NT2/D1 (cell line): Measurements from ENCODE around the gene CENPC.
"Not testable (repeated sequence)": the region's sequence is repeated elsewhere in the genome, so short reads cannot be mapped to it uniquely, and the experiment has no call there.

ENCODE experiments used
- DNase-seq: peaks from one replicate; pipeline ENCODE4 v3.0.0-alpha.2; 2011; ENCODE audit warnings: low read depth, low spot score
- H3K27me3 ChIP-seq: 2 replicates; pipeline ENCODE4 v1.6.0; 2011; ENCODE audit warnings: mild to moderate bottlenecking; ENCODE audit not compliant: insufficient read length, insufficient read depth
- H3K36me3 ChIP-seq: 2 replicates; pipeline ENCODE4 v1.6.1; 2011; ENCODE audit warnings: mild to moderate bottlenecking, low read length, mixed read lengths; ENCODE audit not compliant: insufficient read depth, insufficient read length
- H3K4me1 ChIP-seq: 2 replicates; pipeline ENCODE4 v1.5.1; 2011; ENCODE audit not compliant: insufficient read depth, insufficient read length
- H3K4me3 ChIP-seq: 2 replicates; pipeline ENCODE4 v1.5.1; 2011; ENCODE audit warnings: low read depth; ENCODE audit not compliant: insufficient read length
- H3K9ac ChIP-seq: 2 replicates; pipeline ENCODE4 v1.6.0; 2011; ENCODE audit warnings: low read depth; ENCODE audit not compliant: insufficient read length
- H3K9me3 ChIP-seq: 2 replicates; pipeline ENCODE4 v1.5.1; 2011; ENCODE audit warnings: mild to moderate bottlenecking, low read length; ENCODE audit not compliant: insufficient read depth
- SUZ12 ChIP-seq: IDR thresholded peaks from 2 replicates; pipeline ENCODE4 v1.6.1; 2011; ENCODE audit not compliant: insufficient read length, insufficient read depth; ENCODE audit errors: extremely low read depth
- YY1 ChIP-seq: IDR thresholded peaks from 2 replicates; pipeline ENCODE4 v1.6.1; 2011; ENCODE audit not compliant: insufficient read length, insufficient read depth
- ZNF274 ChIP-seq: IDR thresholded peaks from 2 replicates; pipeline ENCODE4 v1.6.1; 2011; ENCODE audit warnings: mild to moderate bottlenecking, low read depth, low read length

The CENPC gene

DNA sequence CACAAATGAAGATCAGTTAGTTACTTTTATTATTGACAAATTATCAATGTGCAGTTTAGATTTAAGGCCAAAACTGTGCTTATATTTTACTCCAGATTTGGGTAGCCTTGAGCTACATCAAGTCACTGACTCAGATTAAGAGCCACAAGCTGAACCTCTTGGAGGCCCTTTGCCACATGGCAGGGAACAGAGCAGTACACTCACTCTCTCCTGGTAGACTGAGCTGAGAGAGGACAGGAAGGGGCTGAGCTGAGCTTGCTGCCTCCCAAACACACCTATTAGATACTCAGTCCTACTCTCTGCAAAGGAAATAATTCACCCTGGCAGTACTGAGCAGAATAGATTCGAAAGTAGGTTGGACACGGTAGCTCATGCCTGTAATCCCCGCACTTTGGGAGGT is 21.0 kb upstream of the CENPC start:
- H3K4me3 ChIP-seq: no peak overlapping the region
- TF ChIP-seq ZNF274 (no peak), SUZ12 (no peak), YY1 (no peak)
- no peak overlapping the region for H3K9ac ChIP-seq
- no peaks in the 10 kb centered on the region for H3K9me3 ChIP-seq
- H3K27me3 ChIP-seq: no peaks in the 10 kb centered on the region
- no peaks in the 10 kb centered on the region for H3K4me1 ChIP-seq
- DNase-seq: no peak
- no peaks in the 10 kb centered on the region for H3K36me3 ChIP-seq

DNA sequence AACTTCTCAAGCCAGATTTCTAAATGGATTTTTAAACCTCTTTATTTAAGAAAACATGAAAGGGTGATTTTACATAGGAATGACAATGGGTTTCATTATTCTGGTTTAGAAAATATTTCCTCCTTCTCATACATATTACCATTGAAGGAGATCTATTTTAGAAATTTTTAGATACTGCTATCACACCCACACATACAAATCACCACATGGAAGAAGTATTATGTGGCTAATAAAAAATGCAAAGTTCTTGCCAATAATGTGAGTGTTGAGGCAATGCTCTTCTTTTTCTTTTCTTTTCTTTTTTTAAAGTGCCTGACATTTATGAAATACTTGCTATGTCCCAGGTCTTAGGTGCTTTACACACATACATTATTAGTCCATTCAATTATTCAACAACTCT is 20.0 kb upstream of the CENPC start:
- Histone ChIP-seq H3K9me3 (no peaks in the 10 kb centered on the region), H3K4me1 (no peaks in the 10 kb centered on the region), H3K27me3 (no peaks in the 10 kb centered on the region), H3K4me3 (no peak overlapping the region), H3K36me3 (no peaks in the 10 kb centered on the region), H3K9ac (no peak overlapping the region)
- no peak for TF ChIP-seq YY1
- no peak for TF ChIP-seq ZNF274
- TF ChIP-seq SUZ12: no peak
- no peak for DNase-seq

DNA sequence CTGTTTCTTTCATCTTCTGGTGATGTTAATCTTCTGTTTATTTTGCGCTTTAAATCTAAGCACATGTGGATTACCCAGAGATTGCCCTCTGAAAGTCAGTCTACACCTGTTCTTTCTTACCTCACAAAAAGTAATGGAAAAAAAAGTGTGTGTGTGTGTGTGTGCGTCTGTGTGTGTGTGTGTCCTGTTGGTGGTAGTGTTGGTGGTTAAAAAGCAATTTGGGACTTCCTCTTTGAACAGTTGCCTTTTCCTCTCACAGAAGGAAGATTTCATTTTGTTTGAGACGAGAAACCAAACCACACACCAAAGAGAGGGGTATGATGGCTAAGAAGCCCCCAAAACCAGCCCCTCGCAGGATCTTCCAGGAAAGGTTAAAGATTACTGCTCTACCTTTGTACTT is 13.2 kb upstream of the CENPC start, which contains the start of gene STAP1:
Gene STAP1 (plus strand): TSS at position 235 of the 400 bp plus-strand sequence. CDS start 83 bp downstream, at position 318.
- Histone ChIP-seq H3K9ac (no peak within 1 kb of the TSS), H3K27me3 (no peaks in the 10 kb centered on the region), H3K36me3 (no peaks in the 10 kb centered on the region), H3K4me3 (no peak within 1 kb of the TSS), H3K9me3 (no peaks in the 10 kb centered on the region), H3K4me1 (no peaks in the 10 kb centered on the region)
- no peak for DNase-seq
- no peak for TF ChIP-seq SUZ12
- no peak for TF ChIP-seq YY1

DNA sequence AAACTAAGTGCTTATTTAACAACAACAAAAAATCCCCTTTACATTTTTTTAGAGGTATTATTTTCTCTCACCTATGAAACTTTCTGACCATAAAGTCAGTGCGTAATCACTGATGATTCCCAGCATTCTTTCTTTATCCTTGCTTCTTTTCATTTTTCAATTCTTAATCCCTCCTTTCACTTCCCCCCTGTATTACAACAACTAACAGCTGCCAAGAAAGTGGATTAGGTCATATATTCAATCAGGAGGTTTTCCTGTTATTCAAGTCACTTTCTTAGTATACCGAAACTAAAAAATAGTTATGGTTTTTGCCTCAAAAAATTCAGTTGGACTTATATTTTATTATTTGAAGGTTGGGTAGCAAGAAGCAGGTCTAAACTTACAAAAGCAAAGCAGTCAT is 11.1 kb upstream of the CENPC start:
- no peak for TF ChIP-seq YY1
- TF ChIP-seq ZNF274: no peak
- TF ChIP-seq SUZ12: no peak
- DNase-seq: no peak
- Histone ChIP-seq H3K9ac (no peak overlapping the region), H3K27me3 (no peaks in the 10 kb centered on the region), H3K36me3 (no peaks in the 10 kb centered on the region), H3K9me3 (no peaks in the 10 kb centered on the region), H3K4me3 (no peak overlapping the region), H3K4me1 (no peaks in the 10 kb centered on the region)

DNA sequence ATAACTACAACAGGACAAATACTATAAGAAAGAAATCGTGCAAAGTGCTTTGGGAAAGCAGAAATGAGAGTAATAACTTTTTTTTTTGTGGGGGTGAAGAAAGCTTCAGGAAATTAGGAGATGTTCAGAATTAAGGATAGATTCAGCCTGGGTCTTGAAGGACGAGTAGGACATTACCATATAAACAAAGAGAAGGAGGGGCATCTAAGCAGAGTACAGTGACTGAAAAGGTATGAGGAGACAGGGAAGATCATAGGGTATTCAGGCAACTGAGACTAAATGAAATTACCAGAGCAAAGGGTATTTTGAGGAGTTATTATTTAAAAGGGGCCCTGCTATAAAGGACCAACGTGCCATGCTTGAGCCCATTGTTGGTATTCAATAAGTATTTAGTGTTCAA is 10.1 kb upstream of the CENPC start:
- no peak overlapping the region for H3K9ac ChIP-seq
- no peaks in the 10 kb centered on the region for H3K27me3 ChIP-seq
- TF ChIP-seq YY1 (no peak), SUZ12 (no peak), ZNF274 (no peak)
- H3K4me3 ChIP-seq: no peak overlapping the region
- no peaks in the 10 kb centered on the region for H3K4me1 ChIP-seq
- no peaks in the 10 kb centered on the region for H3K36me3 ChIP-seq
- no peak for DNase-seq
- no peaks in the 10 kb centered on the region for H3K9me3 ChIP-seq

DNA sequence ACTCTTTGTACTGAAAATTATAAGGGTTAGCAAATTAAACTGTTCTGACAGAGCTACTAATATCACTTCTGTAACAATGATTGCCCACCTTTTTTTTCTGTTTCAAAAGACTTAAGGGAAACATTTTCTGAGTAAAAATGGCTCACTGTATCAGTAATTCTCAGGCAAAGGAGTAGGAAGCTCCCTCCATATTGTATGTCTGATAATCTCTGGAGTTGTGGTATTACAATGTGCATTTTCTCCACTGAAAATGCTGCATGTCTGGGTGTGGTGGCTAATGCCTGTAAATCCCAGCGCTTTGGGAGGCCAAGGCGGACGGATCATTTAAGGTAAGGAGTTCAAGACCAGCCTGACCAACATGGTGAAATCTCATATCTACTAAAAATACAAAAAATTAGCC is 8.8 kb upstream of the CENPC start:
- Histone ChIP-seq H3K9me3 (no peaks in the 10 kb centered on the region), H3K4me1 (no peaks in the 10 kb centered on the region), H3K36me3 (no peaks in the 10 kb centered on the region), H3K9ac (no peak overlapping the region), H3K4me3 (no peak overlapping the region), H3K27me3 (no peaks in the 10 kb centered on the region)
- no peak for DNase-seq
- no peak for TF ChIP-seq SUZ12
- TF ChIP-seq ZNF274: no peak
- no peak for TF ChIP-seq YY1

DNA sequence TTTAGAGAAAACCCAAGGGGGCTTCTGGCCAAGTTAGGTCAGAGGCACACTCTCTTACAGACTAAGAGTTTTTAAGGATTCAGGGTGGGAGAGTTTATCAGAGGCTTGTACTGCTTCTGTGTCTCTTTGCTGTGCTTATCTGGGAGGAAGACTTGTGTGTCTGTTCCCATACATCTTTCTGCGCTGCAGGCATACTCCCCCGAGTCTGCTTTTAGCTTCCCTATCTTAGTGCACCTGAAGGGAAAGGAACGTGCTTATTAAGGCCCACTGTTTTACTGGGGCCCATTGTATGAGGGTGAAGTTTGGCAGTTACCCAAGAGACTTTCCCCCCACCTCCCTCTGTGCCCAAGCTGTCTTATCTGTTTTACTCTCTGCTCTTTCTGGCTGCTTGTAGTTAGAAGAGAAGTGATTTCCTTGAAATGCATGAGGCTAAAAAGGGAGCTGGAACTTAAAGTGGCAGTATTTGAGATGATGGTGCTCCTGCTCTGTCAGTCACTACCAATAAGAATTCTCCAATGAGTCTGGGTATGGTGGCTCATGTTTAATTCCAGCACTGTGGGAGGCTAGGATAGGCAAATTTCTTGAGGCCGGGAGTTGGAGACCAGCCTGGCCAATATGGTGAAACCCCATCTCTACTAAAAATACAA is 7.0 kb upstream of the CENPC start:
- not testable (repeated sequence) for H3K27me3 ChIP-seq, DNase-seq, H3K4me3 ChIP-seq, H3K36me3 ChIP-seq, H3K9me3 ChIP-seq, H3K9ac ChIP-seq, H3K4me1 ChIP-seq

DNA sequence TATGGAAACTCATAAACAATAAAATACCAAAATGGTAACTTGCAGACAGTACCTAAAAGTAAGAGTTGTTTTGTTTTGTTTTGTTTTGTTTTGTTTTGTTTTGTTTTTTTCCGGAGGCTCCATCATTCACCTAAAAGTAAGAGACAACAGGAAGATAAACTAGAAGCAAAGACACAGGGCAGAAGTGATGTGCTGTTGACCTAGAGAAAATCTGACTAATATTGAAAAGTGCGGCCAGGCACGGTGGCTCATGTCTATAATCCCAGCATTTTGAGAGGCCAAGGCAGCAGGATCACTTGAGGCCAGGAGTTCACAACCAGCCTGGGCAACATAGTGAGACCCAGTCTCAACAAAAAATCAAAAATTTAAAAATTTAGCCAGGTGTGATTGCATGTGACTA is 5.6 kb upstream of the CENPC start:
- DNase-seq: no peak
- Histone ChIP-seq H3K9ac (no peak overlapping the region), H3K27me3 (no peaks in the 10 kb centered on the region), H3K36me3 (no peaks in the 10 kb centered on the region), H3K9me3 (no peaks in the 10 kb centered on the region), H3K4me3 (no peak overlapping the region), H3K4me1 (no peaks in the 10 kb centered on the region)
- TF ChIP-seq SUZ12: no peak
- TF ChIP-seq YY1: no peak
- TF ChIP-seq ZNF274: no peak
